DND-41 (cell line): ENCODE data around the gene SPTLC3.

Experiments used
- CTCF ChIP-seq: IDR thresholded peaks from 2 replicates; pipeline ENCODE4 v1.5.1; 2012; ENCODE audit warnings: borderline replicate concordance, low read length, moderate library complexity, mild to moderate bottlenecking; ENCODE audit not compliant: poor library complexity, severe bottlenecking; ENCODE audit errors: extremely low read depth
- EZH2 ChIP-seq: IDR thresholded peaks from 3 replicates; pipeline ENCODE4 v1.6.1; 2012; ENCODE audit warnings: borderline replicate concordance, low read depth, mild to moderate bottlenecking, moderate library complexity, low read length, inconsistent platforms; ENCODE audit not compliant: severe bottlenecking

DNA sequence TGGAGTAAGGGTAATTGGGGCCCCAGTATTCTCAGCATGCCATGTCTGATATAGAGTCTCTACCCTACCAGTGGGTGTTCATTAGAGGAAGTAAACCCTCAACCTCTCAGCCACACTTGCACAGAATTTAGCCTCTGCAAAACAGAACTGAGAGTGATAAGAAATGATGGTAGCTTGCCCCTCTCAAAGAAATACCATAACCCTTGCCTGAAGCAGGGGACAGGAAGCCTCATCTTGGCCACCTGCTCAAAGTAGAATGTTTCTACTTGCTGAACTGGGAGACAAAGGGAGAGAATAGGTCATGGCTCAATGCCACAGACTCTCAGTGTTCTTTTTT lies 33.7 kb downstream of the SPTLC3 start:
- no peak for TF ChIP-seq CTCF
- TF ChIP-seq EZH2, result no peak
